T47D (cell line): ENCODE data around the gene ZSCAN20.
A peak's percentile ranks its signal among the peaks of the same experiment; 100 is the strongest.

Source experiments
- DNase-seq, 2 experiments: peaks; one replicate each; pipeline versions ENCODE4 v3.0.0 to v3.0.0-alpha.2; 2011 to 2012; ENCODE audit warnings: low read depth in 1 of 2, low spot score in 1 of 2
- JUND ChIP-seq: IDR thresholded peaks from 2 replicates; pipeline ENCODE4 v1.6.1; 2012; ENCODE audit warnings: low read depth
- in situ Hi-C: cut with HindIII; loops from 2 replicates; pipeline ENCODE4 v1.10.0; 2016; ENCODE audit warnings: low sequenced_read_pairs, low pct_unique_long_range_greater_than_20kb

The ZSCAN20 gene

GRCh38 chr1:33472269-33472980 is at the start of gene ZSCAN20:
Gene ZSCAN20 (plus strand): TSS chr1:33472645. CDS start chr1:33479289, 6,644 bp downstream.
- DNase-seq = peak; percentile 65 to 97
- no peak for TF ChIP-seq JUND
- in situ Hi-C loops = no loop called here

- DNase-seq = no peak
- in situ Hi-C loops = no loop called here
- no peak for TF ChIP-seq JUND
These were observed 48.2 kb upstream of the ZSCAN20 start for GRCh38 chr1:33424205-33424604.

- DNase-seq = no peak
- in situ Hi-C loops = no loop called here
- TF ChIP-seq JUND = no peak
These were observed 47.8 kb upstream of the ZSCAN20 start for GRCh38 chr1:33424610-33425009.

- in situ Hi-C loops = no loop called here
- TF ChIP-seq JUND = no peak
- no peak for DNase-seq
These were observed 46.5 kb upstream of the ZSCAN20 start for GRCh38 chr1:33425900-33426299.

GRCh38 chr1:33426916-33427315 is 45.5 kb upstream of the ZSCAN20 start:
- no peak for DNase-seq
- in situ Hi-C loops = no loop called here
- no peak for TF ChIP-seq JUND

- no peak for DNase-seq
- in situ Hi-C loops = no loop called here
- no peak for TF ChIP-seq JUND
These were observed 43.8 kb upstream of the ZSCAN20 start for GRCh38 chr1:33428661-33429060.

GRCh38 chr1:33429332-33429731 is 43.1 kb upstream of the ZSCAN20 start:
- TF ChIP-seq JUND = no peak
- no peak for DNase-seq
- in situ Hi-C loops = no loop called here

GRCh38 chr1:33429856-33430691 is 42.4 kb upstream of the ZSCAN20 start:
- no peak for DNase-seq
- TF ChIP-seq JUND = no peak
- in situ Hi-C loops = no loop called here

GRCh38 chr1:33430692-33431593 is 41.5 kb upstream of the ZSCAN20 start, which contains the start of gene PHC2:
Gene PHC2 (minus strand): TSS chr1:33431095. CDS start chr1:33375539, 55,556 bp downstream.
- TF ChIP-seq JUND = no peak
- peak; percentile 90 to 96 for DNase-seq
- in situ Hi-C loops = no loop called here

- no peak for TF ChIP-seq JUND
- no peak for DNase-seq
- in situ Hi-C loops = no loop called here
These were observed 38.7 kb upstream of the ZSCAN20 start for GRCh38 chr1:33433509-33434362.

GRCh38 chr1:33434363-33434750 is 38.1 kb upstream of the ZSCAN20 start:
- DNase-seq = no peak
- TF ChIP-seq JUND = no peak
- in situ Hi-C loops = no loop called here
